Measurements from ENCODE around the gene OSBPL5. TPM values are rescaled to one million over a fixed set of nuclear protein-coding genes. Genes with fewer than 3 reads are reported as not detected.
A peak's percentile ranks its signal among the peaks of the same experiment; 100 is the strongest.

OSBPL5 gene
- total RNA-seq, 4 donors from 2014 or later: 14.1 to 67.6 (median 31.8) TPM

GRCh38 chr11:3161720-3162409 lies 3.2 kb downstream of the OSBPL5 start:
- DNase-seq (ENCODE audit: low spot score) (no peak), ATAC-seq (ENCODE audit: low FRiP score) (no peak)
- TF ChIP-seq CTCF (IDR thresholded peaks at IDR 0.05): no peak

- DNase-seq (ENCODE audit: low spot score) (no peak), ATAC-seq (ENCODE audit: low FRiP score) (no peak)
- TF ChIP-seq CTCF (IDR thresholded peaks at IDR 0.05): no peak
Measured at GRCh38 chr11:3161309-3161708, 3.8 kb downstream of the OSBPL5 start.

- ATAC-seq (ENCODE audit: low FRiP score): peak; percentile 69
- DNase-seq (ENCODE audit: low spot score): peak; percentile 70
- no peak for TF ChIP-seq CTCF (IDR thresholded peaks at IDR 0.05)
Measured at GRCh38 chr11:3160252-3161031, 4.7 kb downstream of the OSBPL5 start.

- DNase-seq (ENCODE audit: low spot score): no peak
- TF ChIP-seq CTCF (IDR thresholded peaks at IDR 0.05): no peak
- peak; percentile 1 for ATAC-seq (ENCODE audit: low FRiP score)
Measured at GRCh38 chr11:3159296-3160190, 5.6 kb downstream of the OSBPL5 start.

GRCh38 chr11:3158821-3159220 lies 6.3 kb downstream of the OSBPL5 start:
- no peak for DNase-seq (ENCODE audit: low spot score)
- no peak for ATAC-seq (ENCODE audit: low FRiP score)
- no peak for TF ChIP-seq CTCF (IDR thresholded peaks at IDR 0.05)

DNA sequence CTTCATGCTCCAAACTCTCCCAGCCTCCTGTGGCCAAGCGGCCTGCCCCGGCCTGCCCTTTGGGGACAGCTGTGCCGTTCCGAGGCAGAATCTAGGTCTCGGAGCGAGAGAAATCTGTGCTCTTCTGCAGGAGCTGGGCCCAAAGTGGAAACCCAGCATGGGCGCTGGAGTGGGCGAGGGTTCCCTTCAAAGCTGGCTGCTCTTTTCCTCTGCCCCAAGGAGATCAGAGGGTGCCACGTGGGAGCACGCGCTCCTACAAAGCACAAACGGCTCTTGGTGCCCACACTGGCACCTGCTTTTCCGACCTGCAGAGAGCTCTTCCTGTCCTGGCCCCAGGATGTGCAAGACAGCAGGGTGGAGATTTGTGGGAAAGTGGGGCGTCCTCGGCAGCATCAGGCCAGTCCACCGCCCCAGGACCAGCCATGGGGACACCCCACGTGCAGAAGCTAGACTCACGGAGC lies 6.9 kb downstream of the OSBPL5 start:
- ATAC-seq (ENCODE audit: low FRiP score) (no peak), DNase-seq (ENCODE audit: low spot score) (no peak)
- no peak for TF ChIP-seq CTCF (IDR thresholded peaks at IDR 0.05)

Data from omental fat pad (tissue), 4 donors.